Measurements from ENCODE around the gene NLGN1. TPM values are rescaled to one million over a fixed set of nuclear protein-coding genes. Genes with fewer than 3 reads are reported as not detected.

The NLGN1 gene
- total and polyA plus RNA-seq, 9 of the 15 experiments (the other 6 are each of a cell fraction or from before 2014, with no cell fraction given) = under 0.01 to 0.01 TPM; not detected in 7

GRCh38 chr3:173916799-173917198 lies 519.3 kb downstream of the NLGN1 start:
- CTCF ChIA-PET (ENCODE audit: low intra/inter-chr PET ratio) = no interaction called here

GRCh38 chr3:173920386-173920785 lies 522.8 kb downstream of the NLGN1 start:
- POLR2A ChIA-PET = no interaction called here
- H3K4me1 ChIP-seq (replicated peaks in 1 of 2; ENCODE audit: control insufficient read depth in 2 of 2, insufficient read depth in 2 of 2, low read length in 2 of 2) = no peaks in the 10 kb centered on the region
- H3K9me3 ChIP-seq (replicated peaks; ENCODE audit: control insufficient read depth, insufficient read depth, low read depth, low read length) = no peaks in the 10 kb centered on the region
- no peak overlapping the region for H3K4me2 ChIP-seq (ENCODE audit: insufficient read depth, low read length)
- no TSS peak for BruUV-seq (replicated peaks)
- no peak overlapping the region for H3K27ac ChIP-seq (ENCODE audit: extremely low read depth, low read depth, low read length)
- in situ Hi-C loops (cut with MboI) (no loop called here), intact Hi-C loops (cut with micrococcal nuclease) (no loop called here)
- no peaks in the 10 kb centered on the region for H3K9me1 ChIP-seq (ENCODE audit: control insufficient read depth, insufficient read depth, low read length)
- no peaks in the 10 kb centered on the region for H3K27me3 ChIP-seq (ENCODE audit: control insufficient read depth in 2 of 2, insufficient read depth in 2 of 2, low read length in 2 of 2)
- no peaks in the 10 kb centered on the region for H3K79me2 ChIP-seq (ENCODE audit: control insufficient read depth, insufficient read depth, low read length)
- H3K36me3 ChIP-seq (ENCODE audit: control insufficient read depth, insufficient read depth, low read length) = no peaks in the 10 kb centered on the region
- FAIRE-seq = no peak
- CTCF ChIA-PET (ENCODE audit: low intra/inter-chr PET ratio) = no interaction called here
- H3K9ac ChIP-seq (ENCODE audit: insufficient read depth in 1 of 2, low read depth in 2 of 2, low read length in 2 of 2) = no peak overlapping the region
- no peak overlapping the region for H3K4me3 ChIP-seq
- no peak for DNase-seq (ENCODE audit: extremely low read depth in 1 of 4, low spot score in 3 of 4)
- no peak overlapping the region for H2AFZ ChIP-seq (ENCODE audit: low read depth, low read length)
- no peak for ATAC-seq
- WGBS (ENCODE audit: insufficient coverage, low coverage, missing lambda C conversion rate) = 0% methylated on average over 1 of the region's 1 CpG
- H4K20me1 ChIP-seq (replicated peaks; ENCODE audit: control insufficient read depth, insufficient read depth, low read length) = no peaks in the 10 kb centered on the region
- no peak for TF ChIP-seq DACH1 (IDR thresholded peaks at IDR 0.05; ENCODE audit: partially characterized antibody)
- no peak for TF ChIP-seq KDM2B (CRISPR knock-in tag; IDR thresholded peaks at IDR 0.05)
- TF ChIP-seq ESRRA (IDR thresholded peaks at IDR 0.05; ENCODE audit: borderline replicate concordance, low read depth) = no peak
- no peak for TF ChIP-seq ZNF274 (IDR thresholded peaks at IDR 0.05; ENCODE audit: borderline replicate concordance, low read depth, low read length)
- TF ChIP-seq ZSCAN29 (IDR thresholded peaks at IDR 0.05) = no peak
- TF ChIP-seq NCOA1 (IDR thresholded peaks at IDR 0.05; ENCODE audit: low read depth) = no peak
- no peak for TF ChIP-seq ETS1 (conservative IDR thresholded peaks at IDR 0.05; ENCODE audit: control insufficient read depth, low read depth, low read length)
- no peak for TF ChIP-seq ERF (CRISPR knock-in tag; IDR thresholded peaks at IDR 0.05)
- no peak for TF ChIP-seq ZKSCAN8 (CRISPR knock-in tag; IDR thresholded peaks at IDR 0.05)
- no peak for TF ChIP-seq KLF10 (CRISPR knock-in tag; IDR thresholded peaks at IDR 0.05)
- TF ChIP-seq ARID3A (IDR thresholded peaks at IDR 0.05; ENCODE audit: borderline replicate concordance, low read depth, low read length) = no peak
- TF ChIP-seq PKNOX1 (IDR thresholded peaks at IDR 0.05) = no peak

More at GRCh38 chr3:173916799-173917198, 519.3 kb downstream of the NLGN1 start:
- no peaks in the 10 kb centered on the region for H3K36me3 ChIP-seq (ENCODE audit: control insufficient read depth, insufficient read depth, low read length)
- no peaks in the 10 kb centered on the region for H3K9me1 ChIP-seq (ENCODE audit: control insufficient read depth, insufficient read depth, low read length)
- no peak overlapping the region for H2AFZ ChIP-seq (ENCODE audit: low read depth, low read length)
- POLR2A ChIA-PET = interaction anchor here (0.6 kb wide), 1 partner anchor 15 kb away, joined by 3 read pairs; no protein-coding TSS in a partner anchor
- BruUV-seq (replicated peaks) = no TSS peak
- ATAC-seq = no peak
- no peaks in the 10 kb centered on the region for H3K9me3 ChIP-seq (replicated peaks; ENCODE audit: control insufficient read depth, insufficient read depth, low read depth, low read length)
- no peak overlapping the region for H3K4me2 ChIP-seq (ENCODE audit: insufficient read depth, low read length)
- H3K27ac ChIP-seq (ENCODE audit: extremely low read depth, low read depth, low read length) = no peak overlapping the region
- H3K4me3 ChIP-seq = no peak overlapping the region
- TF ChIP-seq TGIF2 (CRISPR knock-in tag; IDR thresholded peaks at IDR 0.05) (no peak), TAF7 (tag; IDR thresholded peaks at IDR 0.05) (no peak), ZNF766 (CRISPR knock-in tag; conservative IDR thresholded peaks at IDR 0.05) (no peak), ZNF316 (IDR thresholded peaks at IDR 0.05) (peak; percentile 37; the same call in 1 of the 2 replicates)
- no peaks in the 10 kb centered on the region for H3K4me1 ChIP-seq (replicated peaks in 1 of 2; ENCODE audit: control insufficient read depth in 2 of 2, insufficient read depth in 2 of 2, low read length in 2 of 2)
- no peaks in the 10 kb centered on the region for H3K27me3 ChIP-seq (ENCODE audit: control insufficient read depth in 2 of 2, insufficient read depth in 2 of 2, low read length in 2 of 2)
- intact Hi-C loops (cut with micrococcal nuclease) (no loop called here), in situ Hi-C loops (cut with MboI) (no loop called here)
- DNase-seq (ENCODE audit: extremely low read depth in 1 of 4, low spot score in 3 of 4) = no peak
- FAIRE-seq = no peak
- no peaks in the 10 kb centered on the region for H4K20me1 ChIP-seq (replicated peaks; ENCODE audit: control insufficient read depth, insufficient read depth, low read length)
- no peak overlapping the region for H3K9ac ChIP-seq (ENCODE audit: insufficient read depth in 1 of 2, low read depth in 2 of 2, low read length in 2 of 2)
- no peaks in the 10 kb centered on the region for H3K79me2 ChIP-seq (ENCODE audit: control insufficient read depth, insufficient read depth, low read length)
